AG04449 (cell line): ENCODE data around the gene UQCC3.
A peak's percentile ranks its signal among the peaks of the same experiment; 100 is the strongest.
"Not testable (repeated sequence)": the region's sequence is repeated elsewhere in the genome, so short reads cannot be mapped to it uniquely, and the experiment has no call there.

Source experiments
- CTCF ChIA-PET: fragments of 350-600 bp; formaldehyde crosslinking; extraction: SDS; loops from one replicate; lab custom pipeline; 2021; ENCODE audit warnings: antibody characterized with exemption; lab: Yijun Ruan, JAX
- POLR2A ChIA-PET: fragments of 400-600, 350-600 bp; formaldehyde crosslinking; extraction: SDS; loops from one replicate; lab custom pipeline; 2020; ENCODE audit warnings: antibody characterized with exemption, inconsistent platforms; lab: Yijun Ruan, JAX
- DNase-seq: peaks from one replicate; pipeline ENCODE4 v3.0.0-alpha.2; 2010; ENCODE audit warnings: low read depth, low spot score
- H3K4me3 ChIP-seq: 2 replicates; pipeline ENCODE4 v1.5.1; 2011; ENCODE audit warnings: low read depth, mild to moderate bottlenecking, control low read depth, low read length
- CTCF ChIP-seq: IDR thresholded peaks from one replicate; pipeline ENCODE4 v1.5.1; 2011; ENCODE audit warnings: mild to moderate bottlenecking, moderate library complexity, low read length, control low read depth, inconsistent platforms; ENCODE audit not compliant: insufficient read depth; ENCODE audit errors: missing control alignments

Gene UQCC3

GRCh38 chr11:62669420-62670161, 1.9 kb upstream of the UQCC3 start:
- no peak for DNase-seq
- no peak for TF ChIP-seq CTCF
- ChIA-PET CTCF (interaction anchor here (1.3 to 6.1 kb wide), 3 partner anchors 11 to 40 kb away, joined by 3 to 30 read pairs (median 26); no protein-coding TSS in a partner anchor), POLR2A (interaction anchor here (0.6 to 1.5 kb wide), 2 partner anchors 11 to 12 kb away, joined by 3 to 5 read pairs; no protein-coding TSS in a partner anchor)
- H3K4me3 ChIP-seq: no peak overlapping the region

- no peak for TF ChIP-seq CTCF
- POLR2A ChIA-PET: interaction anchor here (0.6 to 2.1 kb wide), 10 partner anchors 10 to 213 kb away, joined by 3 to 15 read pairs (median 5); partner anchors contain the start of genes B3GAT3, EEF1G, INTS5 and LRRN4CL
- CTCF ChIA-PET: interaction anchor here (1.2 to 4.2 kb wide), 5 partner anchors 10 to 96 kb away, joined by 3 to 30 read pairs (median 8); partner anchors contain the start of gene LRRN4CL
- no peak for DNase-seq
- H3K4me3 ChIP-seq: peak overlapping the region; percentile 76
These were observed 251 bp upstream of the UQCC3 start for GRCh38 chr11:62671236-62671607.

GRCh38 chr11:62673196-62673525, 1.7 kb downstream of the UQCC3 start:
- no peak overlapping the region for H3K4me3 ChIP-seq
- CTCF ChIA-PET: interaction anchor here (4.6 kb wide), 1 partner anchor 20 kb away, joined by 31 read pairs; no protein-coding TSS in a partner anchor
- TF ChIP-seq CTCF: no peak
- POLR2A ChIA-PET: interaction anchor here (0.8 to 4.7 kb wide), 2 partner anchors 8 to 54 kb away, joined by 4 to 44 read pairs; partner anchors contain the start of genes C11orf98, CSKMT and HNRNPUL2
- no peak for DNase-seq

- not testable (repeated sequence) for DNase-seq, H3K4me3 ChIP-seq
- CTCF ChIA-PET: interaction anchor here (0.7 to 4.6 kb wide), 3 partner anchors 14 to 114 kb away, joined by 3 to 31 read pairs (median 3); partner anchors contain the start of gene LRRN4CL
- POLR2A ChIA-PET: interaction anchor here (0.6 to 4.7 kb wide), 2 partner anchors 10 to 94 kb away, joined by 3 to 44 read pairs; partner anchors contain the start of genes C11orf98 and CSKMT
These were observed 3.9 kb downstream of the UQCC3 start for GRCh38 chr11:62675415-62675814.

- CTCF ChIA-PET: interaction anchor here (1.5 to 4.6 kb wide), 3 partner anchors 9 to 17 kb away, joined by 4 to 31 read pairs (median 8); no protein-coding TSS in a partner anchor
- POLR2A ChIA-PET: interaction anchor here (0.9 to 4.7 kb wide), 3 partner anchors 10 to 103 kb away, joined by 3 to 44 read pairs (median 3); partner anchors contain the start of genes C11orf98, CSKMT and EEF1G
- no peak overlapping the region for H3K4me3 ChIP-seq
- no peak for DNase-seq
- no peak for TF ChIP-seq CTCF
These were observed 5.2 kb downstream of the UQCC3 start for GRCh38 chr11:62676698-62677097.

- no peak for DNase-seq
- ChIA-PET POLR2A (interaction anchor here (0.9 to 4.7 kb wide), 3 partner anchors 10 to 103 kb away, joined by 3 to 44 read pairs (median 3); partner anchors contain the start of genes C11orf98, CSKMT and EEF1G), CTCF (interaction anchor here (1.5 to 4.6 kb wide), 3 partner anchors 9 to 16 kb away, joined by 4 to 31 read pairs (median 8); no protein-coding TSS in a partner anchor)
- no peak overlapping the region for H3K4me3 ChIP-seq
- no peak for TF ChIP-seq CTCF
These were observed 5.7 kb downstream of the UQCC3 start for GRCh38 chr11:62677156-62677555.
